GM12865 (cell line): ENCODE data around the gene XPR1.

Experiments
- DNase-seq: peaks from one replicate; pipeline ENCODE4 v3.0.0; 2010; ENCODE audit warnings: low read depth
- H3K4me3 ChIP-seq: 2 replicates; pipeline ENCODE4 v1.5.1; 2011; ENCODE audit warnings: mild to moderate bottlenecking, low read depth, low read length, control low read depth
- CTCF ChIP-seq: IDR thresholded peaks from 2 replicates; pipeline ENCODE4 v1.5.1; 2011; ENCODE audit warnings: low read length, control low read depth, low read depth, inconsistent platforms; ENCODE audit not compliant: insufficient read depth; ENCODE audit errors: missing control alignments

Gene XPR1

GRCh38 chr1:180933141-180933540, 301.3 kb downstream of the XPR1 start:
- no peak overlapping the region for H3K4me3 ChIP-seq
- no peak for TF ChIP-seq CTCF
- DNase-seq, result no peak

- TF ChIP-seq CTCF, result no peak
- no peak overlapping the region for H3K4me3 ChIP-seq
- peak; percentile 27 for DNase-seq
Observed at GRCh38 chr1:180934563-180934962, 302.7 kb downstream of the XPR1 start.

- no peak for TF ChIP-seq CTCF
- no peak overlapping the region for H3K4me3 ChIP-seq
- peak; percentile 28 for DNase-seq
Observed at GRCh38 chr1:180935326-180936109, 303.7 kb downstream of the XPR1 start.

GRCh38 chr1:180936110-180937011, 304.5 kb downstream of the XPR1 start:
- no peak for TF ChIP-seq CTCF
- H3K4me3 ChIP-seq, result no peak overlapping the region

GRCh38 chr1:180937012-180937372, 305.2 kb downstream of the XPR1 start:
- H3K4me3 ChIP-seq, result no peak overlapping the region
- no peak for TF ChIP-seq CTCF
- no peak for DNase-seq

More at GRCh38 chr1:180936110-180937011, 304.5 kb downstream of the XPR1 start:
- DNase-seq, result no peak

- no peak overlapping the region for H3K4me3 ChIP-seq
- TF ChIP-seq CTCF, result no peak
Observed at GRCh38 chr1:180937624-180938225, 305.9 kb downstream of the XPR1 start.

More at GRCh38 chr1:180937624-180938225, 305.9 kb downstream of the XPR1 start:
- DNase-seq, result no peak
